Gastrocnemius medialis (tissue), 4 donors: ENCODE measurements around the gene SNPH. TPM values are rescaled to one million over a fixed set of nuclear protein-coding genes. Genes with fewer than 3 reads are reported as not detected.

ENCODE experiments used
- ATAC-seq, 2 donors: fragments of 150-250 bp; one replicate each; pipeline ENCODE4 v1.9.1; 2016
- DNase-seq, 2 donors: peaks; one replicate each; pipeline ENCODE4 v3.0.0-alpha.2; 2019
- H3K27ac ChIP-seq, 4 donors: fragments of 200-600 bp; sonication (generic); 1 replicate in 1 of 4; 2 replicates in 3 of 4; pipeline ENCODE4 v1.5.1; 2016 to 2018; ENCODE audit warnings: mild to moderate bottlenecking in 2 of 4, moderate library complexity in 1 of 4
- H3K27me3 ChIP-seq, 3 donors: fragments of 200-600 bp; sonication (generic) in 2 of 3; 1 replicate in 1 of 3; 2 replicates in 2 of 3; pipeline versions ENCODE4 v1.5.1 to v1.6.0; 2016 to 2019; ENCODE audit warnings: mild to moderate bottlenecking in 1 of 3, moderate library complexity in 1 of 3
- H3K36me3 ChIP-seq, 2 donors: fragments of 200-600 bp; sonication (generic) in 1 of 2; one replicate each; pipeline ENCODE4 v1.5.1; 2017 to 2018
- H3K4me1 ChIP-seq, 2 donors: fragments of 200-600 bp; sonication (generic) in 1 of 2; one replicate each; pipeline ENCODE4 v1.5.1; 2016 to 2017; ENCODE audit warnings: mild to moderate bottlenecking in 2 of 2
- H3K4me3 ChIP-seq, 4 donors: fragments of 200-600 bp; sonication (generic) in 3 of 4; 1 replicate in 1 of 4; 2 replicates in 3 of 4; pipeline ENCODE4 v1.5.1; 2016 to 2019; ENCODE audit warnings: mild to moderate bottlenecking in 2 of 4
- H3K9me3 ChIP-seq, 3 donors: fragments of 200-600 bp; sonication (generic) in 2 of 3; 1 replicate in 1 of 3; 2 replicates in 2 of 3; pipeline ENCODE4 v1.5.1; 2016 to 2019
- CTCF ChIP-seq, 5 experiments: fragments of 450-650 bp in 3 of 5; fragments of 200-600 bp in 2 of 5; sonication (generic) in 2 of 5; IDR thresholded peaks in 4 of 5; conservative IDR thresholded peaks in 1 of 5; 1 replicate in 4 of 5; 2 replicates in 1 of 5; pipeline ENCODE4 v1.5.1; 2016 to 2019; ENCODE audit warnings: antibody characterized with exemption in 5 of 5, mild to moderate bottlenecking in 3 of 5, moderate library complexity in 3 of 5
- POLR2A ChIP-seq, 2 donors: fragments of 450-650 bp; IDR thresholded peaks; one replicate each; pipeline ENCODE4 v1.6.1; 2017; ENCODE audit warnings: antibody characterized with exemption in 2 of 2, mild to moderate bottlenecking in 2 of 2, moderate library complexity in 2 of 2
- in situ Hi-C, 4 donors: fragments of 200-750 bp; cut with MboI; loops; one replicate each; pipeline versions ENCODE4 v1.15.0 to v1.8.0; 2017; ENCODE audit warnings: low sequenced_read_pairs in 4 of 4
- intact Hi-C: fragments of 100-400 bp; cut with DNase I; formaldehyde crosslinking; loops from one replicate; pipeline ENCODE4 v1.15.1; 2023; ENCODE audit warnings: low total_unique reads
- total RNA-seq, 4 donors: library from RNA; depleted of rRNA; stranded (reverse); fragments of >200 nt; gene quantifications; one replicate each; pipeline versions ENCODE4 v1.1.0 to v1.2.3, GENCODE V29; 2016

The SNPH gene
- total RNA-seq, 4 donors from 2014 or later: 3.1 to 27.4 (median 15.9) TPM

GRCh38 chr20:1336699-1337367 lies 70.7 kb downstream of the SNPH start:
- H3K9me3 ChIP-seq: no peaks in the 10 kb centered on the region
- intact Hi-C loops: no loop called here
- peaks cover 18 to 28% of the 10 kb centered on the region in 2 donors for H3K4me1 ChIP-seq
- DNase-seq (peak; percentile 25 to 58), ATAC-seq (peak; percentile 57 to 70)
- H3K27ac ChIP-seq: peak overlapping the region; percentile 49 to 68 (median 56)
- H3K4me3 ChIP-seq: peak overlapping the region in 1 of 4 donors; percentile 8
- H3K36me3 ChIP-seq: no peaks in the 10 kb centered on the region
- TF ChIP-seq POLR2A (IDR thresholded peaks at IDR 0.05) (no peak), CTCF (IDR thresholded peaks at IDR 0.05 in 4 of 5, conservative IDR thresholded peaks at IDR 0.05 in 1 of 5) (no peak)
- in situ Hi-C loops: loop anchor here in 1 of 4 donors (10.0 kb wide), 1 partner anchor 48 kb away; no protein-coding TSS in a partner anchor
- H3K27me3 ChIP-seq: no peaks in the 10 kb centered on the region

- no peaks in the 10 kb centered on the region for H3K27me3 ChIP-seq
- H3K27ac ChIP-seq: peak overlapping the region in 3 of 4 donors; percentile 30 to 68 (median 35)
- no peaks in the 10 kb centered on the region for H3K9me3 ChIP-seq
- in situ Hi-C loops: loop anchor here in 1 of 4 donors (10.0 kb wide), 1 partner anchor 47 kb away; no protein-coding TSS in a partner anchor
- intact Hi-C loops: no loop called here
- H3K4me1 ChIP-seq: peaks cover 18 to 26% of the 10 kb centered on the region in 2 donors
- no peaks in the 10 kb centered on the region for H3K36me3 ChIP-seq
- ATAC-seq: no peak
- no peak for DNase-seq
- no peak overlapping the region for H3K4me3 ChIP-seq
- TF ChIP-seq POLR2A (IDR thresholded peaks at IDR 0.05) (no peak), CTCF (IDR thresholded peaks at IDR 0.05 in 4 of 5, conservative IDR thresholded peaks at IDR 0.05 in 1 of 5) (no peak)
Observed at GRCh38 chr20:1337441-1337840, 71.3 kb downstream of the SNPH start.

GRCh38 chr20:1338096-1338495 lies 72.0 kb downstream of the SNPH start:
- intact Hi-C loops (no loop called here), in situ Hi-C loops (loop anchor here in 1 of 4 donors (10.0 kb wide), 1 partner anchor 47 kb away; no protein-coding TSS in a partner anchor)
- Histone ChIP-seq H3K36me3 (no peaks in the 10 kb centered on the region), H3K4me3 (no peak overlapping the region), H3K27ac (peak overlapping the region in 3 of 4 donors; percentile 30 to 68 (median 35)), H3K27me3 (no peaks in the 10 kb centered on the region), H3K4me1 (peaks cover 18 to 26% of the 10 kb centered on the region in 2 donors), H3K9me3 (no peaks in the 10 kb centered on the region)
- DNase-seq (no peak), ATAC-seq (no peak)
- no peak for TF ChIP-seq POLR2A (IDR thresholded peaks at IDR 0.05)
- TF ChIP-seq CTCF (IDR thresholded peaks at IDR 0.05 in 4 of 5, conservative IDR thresholded peaks at IDR 0.05 in 1 of 5): no peak

GRCh38 chr20:1338801-1339200 lies 72.7 kb downstream of the SNPH start:
- ATAC-seq (no peak), DNase-seq (no peak)
- TF ChIP-seq CTCF (IDR thresholded peaks at IDR 0.05 in 4 of 5, conservative IDR thresholded peaks at IDR 0.05 in 1 of 5) (no peak), POLR2A (IDR thresholded peaks at IDR 0.05) (no peak)
- H3K27me3 ChIP-seq: no peaks in the 10 kb centered on the region
- peak overlapping the region in 2 of 4 donors; percentile 35 to 68 for H3K27ac ChIP-seq
- intact Hi-C loops: no loop called here
- H3K4me3 ChIP-seq: no peak overlapping the region
- H3K4me1 ChIP-seq: peaks cover 18 to 26% of the 10 kb centered on the region in 2 donors
- in situ Hi-C loops: loop anchor here in 1 of 4 donors (10.0 kb wide), 1 partner anchor 46 kb away; no protein-coding TSS in a partner anchor
- H3K9me3 ChIP-seq: no peaks in the 10 kb centered on the region
- no peaks in the 10 kb centered on the region for H3K36me3 ChIP-seq
